Muscle layer of duodenum (tissue), 2 donors: ENCODE results near the gene CORT.

Experiments used
- H3K27ac ChIP-seq: one replicate; pipeline ENCODE4 v1.7.0; 2013; ENCODE audit warnings: mild to moderate bottlenecking, low read length
- H3K27me3 ChIP-seq: one replicate; pipeline ENCODE4 v1.7.0; 2013; ENCODE audit warnings: low read depth, mild to moderate bottlenecking, control low read depth, low read length
- H3K36me3 ChIP-seq, 2 donors: one replicate each; pipeline ENCODE4 v1.7.0; 2013; ENCODE audit warnings: low read length in 2 of 2, control low read depth in 1 of 2, mild to moderate bottlenecking in 1 of 2; ENCODE audit not compliant: insufficient read depth in 2 of 2, control insufficient read depth in 1 of 2
- H3K4me1 ChIP-seq, 2 donors: one replicate each; pipeline ENCODE4 v1.7.0; 2013; ENCODE audit warnings: low read length in 2 of 2, mild to moderate bottlenecking in 2 of 2, control low read depth in 1 of 2, moderate library complexity in 1 of 2; ENCODE audit not compliant: insufficient read depth in 2 of 2, control insufficient read depth in 1 of 2
- H3K4me3 ChIP-seq, 2 donors: one replicate each; pipeline ENCODE4 v1.7.0; 2013; ENCODE audit warnings: low read length in 2 of 2, low read depth in 1 of 2, mild to moderate bottlenecking in 1 of 2
- H3K9me3 ChIP-seq, 2 donors: one replicate each; pipeline ENCODE4 v1.7.0; 2013; ENCODE audit warnings: low read length in 2 of 2, control low read depth in 1 of 2, mild to moderate bottlenecking in 1 of 2; ENCODE audit not compliant: control insufficient read depth in 1 of 2
- donor health status: healthy.

CORT gene

DNA sequence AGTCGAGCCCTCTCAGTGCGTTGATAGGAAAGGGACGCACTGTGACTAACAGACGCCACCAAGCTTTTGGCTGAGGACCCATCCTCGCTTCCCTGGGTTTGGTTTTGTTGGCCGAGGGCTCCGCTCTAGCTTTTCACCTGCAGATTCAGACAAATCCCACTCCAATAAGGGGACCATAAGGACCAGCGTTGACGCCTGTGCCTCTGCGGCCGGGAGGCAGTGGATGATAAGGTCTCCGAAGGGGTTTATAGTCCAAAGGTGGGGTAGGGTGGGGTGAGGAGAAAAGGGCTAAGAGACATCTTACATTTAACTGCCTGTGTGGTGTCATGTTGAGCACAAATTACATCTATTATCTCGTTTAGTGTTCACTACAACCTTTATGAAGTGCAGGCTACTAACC lies 25.7 kb downstream of the CORT start:
- H3K36me3 ChIP-seq: no peaks in the 10 kb centered on the region
- no peaks in the 10 kb centered on the region for H3K9me3 ChIP-seq
- no peaks in the 10 kb centered on the region for H3K27me3 ChIP-seq
- H3K27ac ChIP-seq: peak overlapping the region; percentile 69
- peaks cover 5 to 25% of the 10 kb centered on the region in 2 donors for H3K4me1 ChIP-seq
- peak overlapping the region; percentile 88 to 95 for H3K4me3 ChIP-seq

DNA sequence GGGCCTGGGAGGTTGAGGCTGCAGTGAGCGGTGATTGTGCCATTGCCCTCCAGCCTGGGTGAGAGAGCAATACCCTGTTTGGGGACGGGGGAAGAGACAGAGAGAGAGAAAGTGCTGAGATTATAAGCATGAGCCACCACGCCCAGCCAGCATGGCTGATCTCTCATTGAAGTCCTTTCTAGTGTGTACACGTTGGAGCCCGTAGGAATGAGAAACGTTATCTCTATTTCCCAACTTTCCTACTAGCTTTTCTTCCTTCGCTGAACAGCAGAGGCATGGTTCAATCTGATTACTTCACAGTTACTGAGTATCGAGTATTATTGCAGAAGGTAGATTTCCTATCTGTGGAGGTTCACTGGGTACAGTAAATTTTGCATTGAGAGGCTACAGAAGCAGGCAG lies 29.5 kb downstream of the CORT start:
- Histone ChIP-seq H3K27me3 (no peaks in the 10 kb centered on the region), H3K36me3 (no peaks in the 10 kb centered on the region), H3K27ac (no peak overlapping the region), H3K4me3 (no peak overlapping the region), H3K9me3 (no peaks in the 10 kb centered on the region), H3K4me1 (peaks cover 5 to 18% of the 10 kb centered on the region in 2 donors)

DNA sequence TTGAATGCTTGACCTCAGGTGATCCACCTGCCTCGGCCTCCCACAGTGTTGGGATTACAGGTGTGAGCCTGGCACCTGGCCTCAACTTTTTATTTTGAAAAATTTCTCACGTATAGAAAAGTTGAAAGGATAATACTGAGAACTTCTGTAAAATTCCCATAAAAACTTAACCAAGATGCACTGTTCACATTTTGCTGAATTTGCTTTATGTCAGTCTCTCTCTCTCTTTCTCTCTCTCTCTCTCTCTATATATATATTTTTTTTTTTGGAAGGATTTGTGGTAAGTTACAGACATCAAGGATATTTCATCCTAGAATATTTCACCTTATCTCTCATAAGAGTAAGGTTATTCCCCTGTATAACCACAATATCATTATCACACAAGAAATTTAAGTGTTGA lies 30.8 kb downstream of the CORT start:
- Histone ChIP-seq H3K4me1 (peaks cover 1 to 13% of the 10 kb centered on the region in 2 donors), H3K27me3 (no peaks in the 10 kb centered on the region), H3K4me3 (no peak overlapping the region), H3K9me3 (no peaks in the 10 kb centered on the region), H3K27ac (no peak overlapping the region), H3K36me3 (no peaks in the 10 kb centered on the region)

DNA sequence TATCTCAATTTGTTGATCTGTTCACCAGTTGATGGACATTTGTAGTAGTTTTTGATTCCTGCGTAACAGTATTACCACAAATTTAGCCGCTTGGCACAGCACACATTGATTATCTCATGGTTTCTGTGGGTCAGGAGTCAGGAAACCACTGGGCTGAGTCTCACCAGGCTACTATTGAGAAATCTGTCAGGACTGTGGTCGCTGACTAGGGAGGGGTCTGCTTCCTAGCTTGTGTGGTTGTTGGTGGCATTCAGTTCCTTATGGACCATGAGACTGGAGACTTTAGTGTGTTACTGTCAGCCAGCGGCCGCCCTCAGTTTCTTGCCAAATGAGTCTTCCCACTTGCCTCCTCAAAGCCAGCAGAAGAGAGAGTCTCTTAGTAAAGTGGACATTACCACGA lies 34.7 kb downstream of the CORT start:
- Histone ChIP-seq H3K27me3 (no peaks in the 10 kb centered on the region), H3K9me3 (no peaks in the 10 kb centered on the region), H3K4me1 (peaks cover 0 to 2% of the 10 kb centered on the region in 2 donors), H3K27ac (no peak overlapping the region), H3K36me3 (no peaks in the 10 kb centered on the region), H3K4me3 (no peak overlapping the region)

DNA sequence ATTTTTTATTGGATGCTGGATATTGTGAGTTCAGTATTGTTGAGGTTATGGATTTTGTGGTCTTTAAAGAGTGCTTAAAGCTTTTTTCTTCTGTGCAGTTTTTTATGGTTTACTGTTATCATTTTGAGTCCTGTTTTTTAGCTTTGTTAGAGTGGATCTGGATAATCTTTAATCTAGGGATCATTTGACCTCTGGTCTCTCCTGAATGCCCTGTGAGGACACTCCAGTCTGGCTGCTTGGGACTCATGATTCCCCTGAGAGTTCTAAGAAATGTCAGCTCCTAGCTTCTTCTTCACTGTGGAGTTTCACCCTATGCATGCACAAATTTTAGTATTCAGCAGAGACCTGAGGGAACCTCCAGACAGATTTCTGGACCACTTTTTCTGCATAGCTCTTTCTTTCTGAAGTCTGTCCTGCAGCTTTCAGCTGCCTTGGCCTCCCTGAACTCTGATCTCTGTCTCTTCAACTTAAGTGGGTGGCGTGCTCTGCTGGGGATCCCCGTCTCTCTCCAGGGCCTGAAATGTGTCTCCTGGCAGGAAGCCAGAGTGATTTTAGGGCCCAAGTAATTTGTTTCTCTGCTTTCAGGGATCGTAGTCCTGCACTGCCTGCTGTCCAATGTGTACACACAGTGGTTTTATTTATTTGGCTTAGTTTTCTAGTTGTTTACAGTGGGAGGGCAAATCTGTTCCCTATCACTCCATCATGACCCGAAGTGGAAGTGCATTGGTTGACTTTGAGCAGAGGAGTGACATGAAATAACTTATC lies 39.6 kb downstream of the CORT start:
- no peaks in the 10 kb centered on the region for H3K9me3 ChIP-seq
- no peak overlapping the region for H3K27ac ChIP-seq
- no peaks in the 10 kb centered on the region for H3K36me3 ChIP-seq
- H3K27me3 ChIP-seq: no peaks in the 10 kb centered on the region
- H3K4me1 ChIP-seq: peaks cover 0 to 10% of the 10 kb centered on the region in 2 donors
- H3K4me3 ChIP-seq: no peak overlapping the region

DNA sequence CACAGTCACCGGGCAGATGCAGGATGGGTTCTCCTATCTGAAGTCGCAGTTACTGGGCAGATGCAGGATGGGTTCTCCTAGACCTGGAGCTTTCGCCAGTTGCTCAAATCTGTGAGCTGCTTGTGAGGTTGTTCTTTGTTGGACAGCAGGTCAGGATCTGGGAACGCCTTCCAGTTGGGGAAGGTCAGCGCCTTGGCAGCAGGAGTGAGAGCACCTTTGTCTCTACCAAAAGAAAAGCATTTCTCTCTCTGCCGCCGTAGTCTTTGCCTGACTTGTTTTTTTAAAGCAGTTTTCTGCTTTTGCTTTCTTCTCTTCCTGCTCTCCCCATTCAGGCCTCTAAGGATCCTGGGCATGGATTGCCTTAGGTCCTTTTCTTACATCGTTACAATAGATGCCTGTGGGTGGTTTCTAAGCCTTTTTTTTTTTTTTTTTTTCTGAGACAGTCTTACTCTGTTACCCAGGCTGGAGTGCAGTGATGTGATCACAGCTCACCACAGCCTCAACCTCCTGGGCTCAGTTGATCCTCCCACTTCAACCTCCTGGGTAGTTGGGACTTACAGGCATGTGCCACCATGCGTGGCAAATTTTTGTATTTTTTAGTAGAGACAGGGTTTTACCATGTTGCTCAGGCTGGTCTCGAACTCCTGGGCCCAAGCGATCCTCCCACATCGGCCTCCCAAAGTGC lies 40.6 kb downstream of the CORT start:
- Histone ChIP-seq H3K27ac (no peak overlapping the region), H3K4me3 (no peak overlapping the region), H3K4me1 (peaks cover 4 to 20% of the 10 kb centered on the region in 2 donors), H3K36me3 (peaks cover 0 to 1% of the 10 kb centered on the region in 2 donors), H3K9me3 (no peaks in the 10 kb centered on the region), H3K27me3 (no peaks in the 10 kb centered on the region)

DNA sequence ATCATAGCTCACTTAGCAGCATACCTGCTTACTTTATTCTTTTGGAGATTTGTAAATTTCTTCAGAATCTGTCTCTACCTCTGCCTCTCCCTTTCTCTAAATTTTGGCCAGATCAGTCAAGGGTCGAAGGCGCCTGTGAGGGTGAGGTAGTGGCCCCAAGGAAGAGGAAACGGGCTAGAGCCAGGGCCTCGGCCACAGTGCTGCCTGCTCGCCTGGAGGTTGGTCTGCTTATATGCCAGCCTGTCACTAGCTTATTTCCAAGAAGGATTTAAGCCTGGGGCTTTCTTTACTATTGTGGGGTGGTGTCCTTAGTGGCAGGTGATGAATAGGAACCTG lies 44.6 kb downstream of the CORT start:
- H3K27ac ChIP-seq: no peak overlapping the region
- no peaks in the 10 kb centered on the region for H3K9me3 ChIP-seq
- H3K27me3 ChIP-seq: no peaks in the 10 kb centered on the region
- H3K36me3 ChIP-seq: peaks cover 0 to 9% of the 10 kb centered on the region in 2 donors
- H3K4me1 ChIP-seq: peaks cover 4 to 24% of the 10 kb centered on the region in 2 donors
- peak overlapping the region in 1 of 2 donors; percentile 50 for H3K4me3 ChIP-seq

DNA sequence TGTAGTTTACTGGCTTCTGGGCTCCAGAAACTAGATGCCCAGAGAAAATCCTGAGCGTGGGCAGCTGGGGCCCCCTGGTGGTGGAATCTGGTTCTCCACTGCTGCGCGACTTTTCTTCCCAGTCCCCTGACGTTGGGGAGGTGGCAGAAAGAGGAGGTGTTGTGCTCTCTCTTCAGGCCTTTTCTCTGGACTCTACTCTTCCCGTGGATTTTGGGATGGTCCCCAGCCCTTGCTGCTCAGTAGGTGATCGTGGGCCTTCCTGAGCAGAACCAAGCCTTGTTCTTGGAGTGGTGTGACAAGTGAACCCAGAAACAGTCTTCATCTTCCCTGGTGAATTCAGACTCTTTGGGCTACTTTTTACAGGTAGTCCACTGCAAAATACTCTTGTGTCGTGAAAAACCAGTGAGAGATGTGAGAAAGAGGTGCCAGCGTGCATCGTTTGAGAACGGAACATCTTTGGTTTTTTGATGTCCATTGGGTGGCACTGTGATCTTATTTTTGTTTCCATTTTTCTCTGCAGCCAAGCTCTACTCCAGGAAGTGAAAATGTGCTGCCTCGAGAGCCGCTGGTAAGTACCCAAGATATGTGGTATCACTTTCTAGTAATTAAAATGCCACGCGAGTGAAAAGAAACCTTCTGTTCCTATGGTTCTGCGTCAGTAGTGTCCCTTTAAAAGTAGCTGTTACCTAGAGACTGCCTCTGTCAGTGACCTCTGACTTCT lies 45.1 kb downstream of the CORT start:
- Histone ChIP-seq H3K27me3 (no peaks in the 10 kb centered on the region), H3K4me3 (peak overlapping the region; percentile 50 to 67), H3K27ac (no peak overlapping the region)

DNA sequence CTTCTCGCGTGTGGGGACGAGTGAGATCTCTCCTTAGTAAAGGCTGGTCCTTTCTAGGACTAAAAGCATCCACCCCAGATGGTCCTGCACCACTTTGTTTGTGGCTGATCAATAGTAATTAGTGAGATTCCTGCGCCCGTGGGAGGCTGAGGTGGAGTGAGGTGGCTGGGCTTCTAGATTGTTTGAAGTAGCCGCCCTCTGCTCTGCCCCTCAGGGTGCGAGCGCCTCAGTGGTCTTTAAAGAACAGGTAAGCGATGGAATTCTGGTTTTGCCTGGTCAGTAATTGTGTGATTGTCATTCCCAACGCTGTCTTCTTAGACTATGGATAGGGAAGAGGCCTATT lies 45.6 kb downstream of the CORT start:
- peaks cover 4 to 18% of the 10 kb centered on the region in 2 donors for H3K4me1 ChIP-seq
- H3K27ac ChIP-seq: no peak overlapping the region
- H3K4me3 ChIP-seq: peak overlapping the region; percentile 50 to 67

More for the DNA sequence above, 45.1 kb downstream of the CORT start:
- H3K36me3 ChIP-seq: peaks cover 0 to 9% of the 10 kb centered on the region in 2 donors
- H3K9me3 ChIP-seq: no peaks in the 10 kb centered on the region
- H3K4me1 ChIP-seq: peaks cover 4 to 19% of the 10 kb centered on the region in 2 donors

DNA sequence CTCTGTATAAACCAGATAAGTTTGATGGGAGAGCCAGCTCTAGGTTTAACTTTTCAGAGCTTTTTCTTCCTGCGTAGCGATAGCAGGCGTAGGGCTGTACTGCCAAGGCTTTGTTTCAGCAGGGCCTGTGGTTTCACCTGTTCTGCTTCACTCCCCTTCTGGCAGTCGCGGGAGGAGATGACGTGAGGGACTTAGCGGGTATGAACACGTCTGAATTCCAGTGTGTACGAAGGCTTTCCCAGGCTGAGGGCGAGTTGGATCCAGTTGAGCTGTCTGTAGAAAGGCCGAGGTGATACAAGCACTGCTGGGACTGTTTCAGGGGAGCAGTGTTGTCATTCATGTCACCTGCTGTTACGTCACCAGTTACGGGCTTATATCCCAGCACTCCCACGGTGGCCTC lies 46.1 kb downstream of the CORT start:
- Histone ChIP-seq H3K36me3 (peaks cover 0 to 9% of the 10 kb centered on the region in 2 donors), H3K27ac (no peak overlapping the region), H3K4me3 (no peak overlapping the region)

More for the DNA sequence above, 45.6 kb downstream of the CORT start:
- Histone ChIP-seq H3K9me3 (no peaks in the 10 kb centered on the region), H3K36me3 (peaks cover 0 to 9% of the 10 kb centered on the region in 2 donors), H3K27me3 (no peaks in the 10 kb centered on the region)

DNA sequence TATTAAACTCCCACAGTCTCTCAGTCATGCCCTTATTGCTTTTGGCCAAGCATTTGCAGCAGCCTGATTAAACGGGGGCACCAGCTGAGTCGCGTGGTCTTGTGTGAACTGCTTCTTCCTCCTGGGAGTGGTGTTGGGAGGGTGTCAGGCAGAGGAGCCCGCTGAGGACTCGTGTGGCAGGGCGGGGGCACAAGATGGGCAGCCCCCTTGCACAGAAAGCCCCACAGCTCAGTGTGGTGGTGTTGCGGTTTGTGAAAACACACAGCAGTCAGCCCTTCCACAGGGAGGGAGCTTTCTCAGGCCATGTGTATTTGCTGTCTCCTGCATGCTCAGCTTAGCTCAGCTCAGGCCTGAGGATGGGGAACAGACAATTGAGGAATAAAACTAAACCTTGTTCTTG lies 47.3 kb downstream of the CORT start:
- peaks cover 4 to 16% of the 10 kb centered on the region in 2 donors for H3K4me1 ChIP-seq
- H3K4me3 ChIP-seq: no peak overlapping the region
- H3K27me3 ChIP-seq: no peaks in the 10 kb centered on the region
- H3K36me3 ChIP-seq: peaks cover 0 to 9% of the 10 kb centered on the region in 2 donors
- no peaks in the 10 kb centered on the region for H3K9me3 ChIP-seq
- no peak overlapping the region for H3K27ac ChIP-seq

More for the DNA sequence above, 46.1 kb downstream of the CORT start:
- no peaks in the 10 kb centered on the region for H3K9me3 ChIP-seq
- peaks cover 4 to 16% of the 10 kb centered on the region in 2 donors for H3K4me1 ChIP-seq
- no peaks in the 10 kb centered on the region for H3K27me3 ChIP-seq
